GM10248 (cell line): ENCODE data around the gene PGM3.

Experiments used
- CTCF ChIA-PET: fragments of 300-600 bp; sonication (Branson Sonifier 250); formaldehyde crosslinking; extraction: SDS; loops from one replicate; lab custom pipeline; 2021; ENCODE audit warnings: antibody characterized with exemption; lab: Yijun Ruan, JAX
- POLR2A ChIA-PET: fragments of 350-650 bp; sonication (Branson Sonifier 250); formaldehyde crosslinking; extraction: SDS; loops from one replicate; lab custom pipeline; 2020; ENCODE audit warnings: antibody characterized with exemption; lab: Yijun Ruan, JAX
- DNase-seq: peaks from one replicate; pipeline ENCODE4 v3.0.0; 2012; ENCODE audit errors: extremely low spot score
- TF ChIP-seq, protein P1 (sequence below): IDR thresholded peaks from 2 replicates; pipeline ENCODE4 v1.5.1; 2012; ENCODE audit warnings: mild to moderate bottlenecking, low read depth; ENCODE audit errors: extremely low read depth, missing control alignments, control extremely low read depth

The PGM3 gene

DNA sequence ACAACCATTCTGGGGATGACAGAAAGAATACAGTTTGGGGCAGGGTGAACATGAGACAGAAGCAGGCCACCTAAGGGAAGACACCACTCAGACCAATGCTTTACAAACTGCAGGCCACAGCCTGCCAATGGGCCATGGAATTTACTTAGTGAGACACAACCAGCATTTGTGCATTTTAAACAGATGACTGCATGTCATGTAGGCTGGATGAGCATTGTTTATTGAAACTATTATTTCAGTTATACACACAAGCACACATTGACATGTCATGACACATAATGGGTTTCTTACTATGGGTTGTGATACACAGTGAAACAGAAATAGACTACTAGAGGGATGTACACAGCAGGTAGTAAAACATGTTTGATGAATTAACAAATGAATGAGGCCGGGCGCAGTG, 8.0 kb downstream of the PGM3 start:
- DNase-seq, result no peak
- ChIA-PET CTCF (interaction anchor here (1.0 to 2.5 kb wide), 2 partner anchors 11 to 118 kb away, joined by 3 to 9 read pairs; partner anchors contain the start of gene DOP1A), POLR2A (interaction anchor here (0.8 kb wide), 1 partner anchor 19 kb away, joined by 3 read pairs; no protein-coding TSS in a partner anchor)
- TF ChIP-seq, protein P1, sequence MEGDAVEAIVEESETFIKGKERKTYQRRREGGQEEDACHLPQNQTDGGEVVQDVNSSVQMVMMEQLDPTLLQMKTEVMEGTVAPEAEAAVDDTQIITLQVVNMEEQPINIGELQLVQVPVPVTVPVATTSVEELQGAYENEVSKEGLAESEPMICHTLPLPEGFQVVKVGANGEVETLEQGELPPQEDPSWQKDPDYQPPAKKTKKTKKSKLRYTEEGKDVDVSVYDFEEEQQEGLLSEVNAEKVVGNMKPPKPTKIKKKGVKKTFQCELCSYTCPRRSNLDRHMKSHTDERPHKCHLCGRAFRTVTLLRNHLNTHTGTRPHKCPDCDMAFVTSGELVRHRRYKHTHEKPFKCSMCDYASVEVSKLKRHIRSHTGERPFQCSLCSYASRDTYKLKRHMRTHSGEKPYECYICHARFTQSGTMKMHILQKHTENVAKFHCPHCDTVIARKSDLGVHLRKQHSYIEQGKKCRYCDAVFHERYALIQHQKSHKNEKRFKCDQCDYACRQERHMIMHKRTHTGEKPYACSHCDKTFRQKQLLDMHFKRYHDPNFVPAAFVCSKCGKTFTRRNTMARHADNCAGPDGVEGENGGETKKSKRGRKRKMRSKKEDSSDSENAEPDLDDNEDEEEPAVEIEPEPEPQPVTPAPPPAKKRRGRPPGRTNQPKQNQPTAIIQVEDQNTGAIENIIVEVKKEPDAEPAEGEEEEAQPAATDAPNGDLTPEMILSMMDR, result no peak

DNA sequence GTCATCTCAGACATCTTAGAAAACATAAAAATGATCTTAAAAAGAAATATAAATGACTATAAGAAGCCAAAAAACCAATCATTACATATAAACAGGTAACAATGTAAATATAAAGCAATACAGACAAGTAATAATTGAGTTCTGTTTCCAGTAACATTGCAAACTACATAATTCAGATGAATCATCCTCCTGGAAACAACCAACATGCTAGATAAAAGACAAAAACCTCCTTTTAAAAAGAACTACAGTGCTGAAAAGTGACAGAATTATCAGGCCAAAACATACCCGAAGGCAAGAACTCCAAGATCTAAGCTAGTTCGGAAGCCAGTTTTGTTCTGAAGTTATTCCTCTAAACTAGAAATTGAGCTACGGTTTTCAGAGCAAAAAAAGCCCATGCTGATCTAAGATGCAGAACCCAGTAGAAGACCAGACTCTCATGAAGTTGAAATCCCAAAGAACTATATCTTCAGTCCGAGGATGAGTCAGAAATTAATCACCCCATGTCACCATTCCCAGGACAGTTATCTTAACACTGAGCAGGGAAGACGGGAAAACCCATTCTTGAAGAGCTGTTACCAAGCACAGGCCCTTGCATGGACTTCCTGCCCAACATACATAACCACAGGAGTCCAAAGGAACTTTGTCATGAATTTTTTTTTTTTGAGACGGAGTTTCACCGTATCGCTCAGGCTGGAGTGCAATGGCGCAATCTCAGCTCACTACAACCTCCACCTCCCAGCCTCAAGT, 9.8 kb downstream of the PGM3 start:
- ChIA-PET POLR2A (no interaction called here), CTCF (interaction anchor here (0.8 to 2.5 kb wide), 6 partner anchors 9 to 116 kb away, joined by 3 to 9 read pairs (median 4); partner anchors contain the start of gene DOP1A)
- no peak for DNase-seq
- TF ChIP-seq, protein P1, result no peak

GRCh38 chr6:83182114-83182513, 11.0 kb downstream of the PGM3 start:
- POLR2A ChIA-PET, result no interaction called here
- TF ChIP-seq, protein P1, result no peak

GRCh38 chr6:83180426-83180950, 12.6 kb downstream of the PGM3 start:
- no peak for DNase-seq
- ChIA-PET POLR2A (no interaction called here), CTCF (no interaction called here)
- TF ChIP-seq, protein P1, result no peak

More at GRCh38 chr6:83182114-83182513, 11.0 kb downstream of the PGM3 start:
- CTCF ChIA-PET, result interaction anchor here (1.3 kb wide), 1 partner anchor 115 kb away, joined by 3 read pairs; the partner anchor contains the start of gene DOP1A
- DNase-seq, result no peak

DNA sequence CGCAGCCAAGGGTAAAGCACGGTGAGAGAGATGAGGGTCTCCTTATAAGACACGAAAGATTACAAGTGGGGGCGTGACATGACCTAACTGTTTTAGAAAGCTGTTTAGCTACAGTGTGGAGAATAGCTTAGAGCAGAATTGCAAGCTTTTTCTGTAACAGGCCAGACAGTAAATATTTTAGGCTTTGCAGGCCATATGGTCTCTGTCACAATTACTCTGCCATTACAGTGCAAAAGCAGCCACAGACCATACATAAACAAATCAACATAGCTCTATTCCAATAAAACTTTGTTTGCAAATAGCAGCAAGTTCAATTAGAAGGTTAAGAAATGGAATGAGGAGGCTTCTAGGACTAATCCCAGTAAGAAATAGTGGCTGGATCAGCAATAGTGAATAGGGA, 16.8 kb downstream of the PGM3 start:
- CTCF ChIA-PET, result interaction anchor here (1.1 to 1.6 kb wide), 4 partner anchors 9 to 111 kb away, joined by 3 to 6 read pairs (median 4); partner anchors contain the start of gene UBE3D
- no peak for DNase-seq
- POLR2A ChIA-PET, result no interaction called here
- TF ChIP-seq, protein P1, result no peak

DNA sequence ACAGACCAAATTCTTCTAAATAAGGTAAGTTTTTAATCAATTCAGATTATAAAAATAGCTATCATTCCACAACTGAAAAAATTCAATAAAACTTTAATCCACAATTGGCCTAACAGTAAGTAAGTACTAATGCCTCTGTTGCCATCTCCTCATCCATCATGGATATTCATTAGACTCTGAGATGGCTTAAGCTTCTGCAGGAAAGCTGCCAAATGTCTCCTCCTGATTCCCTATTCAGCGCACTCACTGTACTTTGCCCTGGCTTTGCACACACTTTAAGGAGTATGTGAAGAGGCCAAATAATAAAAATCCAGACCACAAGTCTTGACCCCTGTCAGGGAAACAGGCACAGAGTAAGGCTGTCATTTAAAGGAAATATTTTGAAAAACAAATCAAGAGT, 23.6 kb downstream of the PGM3 start:
- TF ChIP-seq, protein P1, result no peak
- POLR2A ChIA-PET, result no interaction called here
- no peak for DNase-seq
- CTCF ChIA-PET, result interaction anchor here (0.7 to 1.7 kb wide), 6 partner anchors 15 to 104 kb away, joined by 3 to 4 read pairs (median 3); partner anchors contain the start of genes DOP1A and UBE3D
